Measurements from ENCODE around the gene OR10K1. TPM values are rescaled to one million over a fixed set of nuclear protein-coding genes. Genes with fewer than 3 reads are reported as not detected.

Gene OR10K1
- total RNA-seq, 1 donor from 2014 or later: not detected

Other genes starting within 250 kb of the OR10K1 start
- not detected in 2 replicates for gene CD1A, start 207.4 kb upstream of the OR10K1 start, total RNA-seq
- gene CD1C, start 171.9 kb upstream of the OR10K1 start, total RNA-seq: not detected in 2 replicates
- not detected in 2 replicates for gene CD1B, start 130.3 kb upstream of the OR10K1 start, total RNA-seq
- gene CD1E, start 107.9 kb upstream of the OR10K1 start, total RNA-seq: not detected in 2 replicates
- not detected in 2 replicates for gene OR10T2, start 62.4 kb upstream of the OR10K1 start, total RNA-seq
- not detected in 2 replicates for gene OR10K2, start 35.6 kb upstream of the OR10K1 start, total RNA-seq
- not detected in 2 replicates for gene OR10R2, start 10.4 kb downstream of the OR10K1 start, total RNA-seq
- not detected in 2 replicates for gene OR6Y1, start 92.6 kb downstream of the OR10K1 start, total RNA-seq
- not detected in 2 replicates for gene OR6P1, start 108.7 kb downstream of the OR10K1 start, total RNA-seq
- gene OR10X1, start 118.1 kb downstream of the OR10K1 start, total RNA-seq: not detected in 2 replicates
- not detected in 2 replicates for gene OR10Z1, start 143.4 kb downstream of the OR10K1 start, total RNA-seq
- gene SPTA1, start 224.9 kb downstream of the OR10K1 start, total RNA-seq: 1.3 and 2.0 TPM in 2 replicates
- not detected in 2 replicates for gene OR6K2, start 238.8 kb downstream of the OR10K1 start, total RNA-seq